GM18505 (cell line): ENCODE data around the gene CASKIN1.

ENCODE experiments used
- ATAC-seq: cut with Tn5 transposase; IDR thresholded peaks from one replicate; pipeline ENCODE4 v1.9.1; 2021; ENCODE audit not compliant: unreplicated experiment
- POLR2A ChIP-seq: IDR thresholded peaks from 4 replicates; pipeline ENCODE4 v1.6.1; 2011; ENCODE audit warnings: borderline replicate concordance; ENCODE audit not compliant: insufficient read depth, insufficient read length; ENCODE audit errors: extremely low read depth

Gene CASKIN1

GRCh38 chr16:2236337-2237101 is 40.1 kb upstream of the CASKIN1 start, which contains the start of gene DNASE1L2:
TSS of gene DNASE1L2 (plus strand) at chr16:2236444. CDS start at chr16:2236817, 373 bp downstream.
- no peak for ATAC-seq
- TF ChIP-seq POLR2A, result no peak

- TF ChIP-seq POLR2A, result no peak
- ATAC-seq, result no peak
Measured at GRCh38 chr16:2235695-2236336, 39.4 kb upstream of the CASKIN1 start.

GRCh38 chr16:2235234-2235651 is 38.8 kb upstream of the CASKIN1 start:
- no peak for TF ChIP-seq POLR2A
- no peak for ATAC-seq

DNA sequence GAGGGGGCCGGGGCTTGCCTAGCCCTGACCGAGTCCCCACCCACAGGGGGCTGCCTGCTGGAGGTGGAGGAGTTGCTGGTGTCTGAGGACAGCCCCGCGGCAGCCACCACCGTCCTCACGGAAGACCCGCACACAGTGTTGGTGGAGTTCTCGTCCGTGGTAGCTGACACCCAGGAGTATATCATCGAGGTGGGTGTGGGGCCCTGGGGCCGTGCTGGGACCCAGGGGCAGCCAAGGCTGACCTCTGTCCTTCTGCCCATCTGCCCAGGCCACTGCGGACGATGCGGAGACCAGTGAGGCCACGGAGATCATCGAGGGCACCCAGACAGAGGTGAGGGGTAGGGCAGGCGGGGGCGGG is 38.4 kb upstream of the CASKIN1 start:
- no peak for ATAC-seq
- no peak for TF ChIP-seq POLR2A

DNA sequence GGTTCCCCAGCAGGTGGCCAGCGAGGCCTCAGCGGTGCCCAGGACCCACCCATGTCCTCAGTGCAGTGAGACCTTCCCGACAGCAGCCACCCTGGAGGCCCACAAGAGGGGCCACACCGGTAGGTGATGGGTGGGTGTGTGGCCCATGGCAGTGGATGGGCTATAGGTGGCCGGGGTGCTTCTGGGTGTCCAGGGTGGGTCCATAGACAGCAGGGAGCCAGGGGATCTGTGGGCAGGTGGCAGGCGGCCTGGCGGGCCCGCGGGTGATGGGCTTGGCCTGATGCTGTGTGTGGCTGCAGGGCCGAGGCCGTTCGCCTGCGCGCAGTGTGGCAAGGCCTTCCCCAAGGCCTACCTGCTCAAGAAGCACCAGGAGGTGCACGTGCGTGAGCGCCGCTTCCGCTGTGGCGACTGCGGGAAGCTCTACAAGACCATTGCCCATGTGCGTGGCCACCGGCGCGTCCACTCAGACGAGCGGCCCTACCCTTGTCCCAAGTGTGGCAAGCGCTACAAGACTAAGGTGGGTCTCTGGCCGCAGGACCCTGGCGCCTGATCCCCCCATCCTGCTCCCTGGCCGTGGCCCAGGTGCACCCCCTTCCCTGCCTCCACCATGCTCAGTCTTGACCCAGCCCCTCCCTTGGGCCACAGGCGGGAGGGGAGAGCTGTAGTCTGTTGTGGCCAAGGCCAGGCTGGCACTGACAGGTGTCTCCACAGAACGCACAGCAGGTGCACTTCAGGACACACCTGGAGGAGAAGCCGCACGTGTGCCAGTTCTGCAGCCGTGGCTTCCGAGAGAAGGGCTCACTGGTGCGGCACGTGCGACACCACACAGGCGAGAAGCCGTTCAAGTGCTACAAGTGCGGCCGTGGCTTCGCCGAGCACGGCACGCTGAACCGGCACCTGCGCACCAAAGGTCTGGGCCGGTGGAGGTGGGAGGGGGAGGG is 37.7 kb upstream of the CASKIN1 start:
- ATAC-seq, result no peak
- no peak for TF ChIP-seq POLR2A

- no peak for TF ChIP-seq POLR2A
- ATAC-seq, result no peak
Measured at GRCh38 chr16:2233046-2233775, 36.8 kb upstream of the CASKIN1 start.

DNA sequence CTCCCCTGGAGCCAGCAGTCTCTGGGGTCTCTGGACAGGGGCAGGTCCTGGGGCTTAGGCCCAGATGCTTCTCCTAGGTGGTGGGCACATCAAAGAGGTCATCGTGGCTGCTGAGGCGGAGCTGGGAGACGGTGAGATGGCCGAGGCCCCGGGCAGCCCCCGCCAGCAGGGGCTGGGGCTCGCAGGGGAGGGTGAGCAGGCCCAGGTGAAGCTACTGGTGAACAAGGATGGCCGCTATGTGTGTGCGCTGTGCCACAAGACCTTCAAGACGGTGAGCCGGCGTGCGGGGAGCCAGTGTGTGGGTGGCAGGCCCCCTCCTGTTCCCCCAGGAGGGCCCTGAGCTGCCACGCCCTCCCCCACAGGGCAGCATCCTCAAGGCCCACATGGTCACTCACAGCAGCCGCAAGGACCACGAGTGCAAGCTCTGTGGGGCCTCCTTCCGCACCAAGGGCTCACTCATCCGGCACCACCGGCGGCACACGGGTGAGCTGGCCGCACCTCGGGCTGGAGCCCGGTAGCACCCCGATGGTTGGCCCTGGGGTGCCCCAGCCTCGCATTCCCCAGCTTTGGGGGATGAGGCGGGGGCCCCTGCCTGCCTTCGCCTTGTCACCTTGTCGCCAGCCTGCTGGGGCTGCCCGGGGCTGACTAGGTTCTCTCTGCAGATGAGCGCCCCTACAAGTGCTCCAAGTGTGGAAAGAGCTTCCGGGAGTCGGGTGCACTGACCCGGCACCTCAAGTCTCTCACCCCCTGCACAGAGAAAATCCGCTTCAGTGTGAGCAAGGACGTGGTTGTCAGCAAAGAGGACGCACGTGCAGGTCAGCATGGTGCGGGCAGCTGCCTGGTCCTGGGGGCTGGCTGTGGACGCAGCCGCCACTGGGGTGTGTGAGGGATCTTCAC is 35.9 kb upstream of the CASKIN1 start:
- ATAC-seq, result no peak
- no peak for TF ChIP-seq POLR2A

GRCh38 chr16:2231016-2231931 is 34.9 kb upstream of the CASKIN1 start:
- TF ChIP-seq POLR2A, result no peak
- ATAC-seq, result no peak

- no peak for TF ChIP-seq POLR2A
- ATAC-seq, result no peak
Measured at GRCh38 chr16:2230376-2230775, 34.0 kb upstream of the CASKIN1 start.

DNA sequence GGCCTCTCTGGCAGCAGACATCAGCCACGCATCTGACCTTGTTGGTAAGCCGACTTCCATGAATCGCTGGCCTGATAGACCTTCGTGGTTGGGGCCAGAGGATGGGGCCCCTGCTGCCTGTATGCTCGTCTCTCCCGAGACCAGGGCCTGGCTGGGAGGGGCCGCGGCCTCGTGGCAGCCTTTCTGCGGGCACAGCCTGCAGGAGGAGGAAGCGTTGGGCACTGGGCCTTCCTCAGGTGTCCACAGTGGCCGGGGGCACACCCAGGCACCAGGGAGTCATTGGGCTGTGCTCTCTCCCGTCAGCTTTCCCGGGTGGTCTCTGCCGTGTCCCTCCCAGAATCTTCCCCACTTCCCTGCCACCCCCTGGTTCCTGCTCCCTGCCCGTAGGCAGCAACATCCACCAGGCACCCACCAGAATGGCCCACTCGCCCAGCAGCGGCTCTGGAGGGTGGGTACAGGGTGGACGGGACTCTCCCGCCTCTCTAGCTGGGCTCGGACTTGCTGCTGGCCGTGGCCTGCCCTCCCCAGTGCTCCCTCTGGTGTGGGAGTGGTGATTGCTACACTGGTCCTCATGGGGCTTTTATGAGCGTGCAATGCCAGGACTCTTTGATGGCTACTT is 33.3 kb upstream of the CASKIN1 start:
- ATAC-seq, result no peak
- TF ChIP-seq POLR2A, result no peak

DNA sequence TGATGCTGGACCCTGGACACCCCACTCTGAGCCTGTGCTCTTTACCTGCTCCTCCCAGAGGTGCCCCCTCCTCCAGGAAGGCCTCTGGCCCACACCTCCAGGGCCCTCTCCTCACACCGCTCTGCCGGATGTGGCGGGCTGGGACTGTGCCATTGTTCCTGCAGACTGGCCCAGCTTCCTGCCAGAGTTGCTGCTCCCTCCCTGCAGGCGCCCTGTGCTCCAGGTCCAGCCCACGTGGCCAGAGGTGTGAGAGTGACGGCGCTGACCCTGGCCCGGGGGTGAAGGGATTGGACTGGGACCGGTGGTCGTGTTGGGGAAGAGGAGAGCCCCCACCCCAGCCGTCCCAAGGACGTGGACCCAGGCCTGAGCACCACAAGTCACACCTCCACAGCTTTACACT is 32.7 kb upstream of the CASKIN1 start:
- no peak for TF ChIP-seq POLR2A
- ATAC-seq, result no peak
